Central memory CD4-positive, alpha-beta T cell (primary cell): ENCODE results near the gene GTF3C1.
"Not testable (repeated sequence)": the region's sequence is repeated elsewhere in the genome, so short reads cannot be mapped to it uniquely, and the experiment has no call there.

ENCODE experiments used
- DNase-seq: peaks from one replicate; pipeline ENCODE4 v3.0.0; 2022

GTF3C1 gene

GRCh38 chr16:27439271-27440018 is 110.3 kb downstream of the GTF3C1 start:
- no peak for DNase-seq

GRCh38 chr16:27437946-27438345 is 111.8 kb downstream of the GTF3C1 start:
- DNase-seq, result no peak

- no peak for DNase-seq
Measured at GRCh38 chr16:27436921-27437650, 112.6 kb downstream of the GTF3C1 start.

- no peak for DNase-seq
Measured at GRCh38 chr16:27436065-27436464, 113.6 kb downstream of the GTF3C1 start.

- DNase-seq, result not testable (repeated sequence)
Measured at GRCh38 chr16:27435146-27435545, 114.6 kb downstream of the GTF3C1 start.

DNA sequence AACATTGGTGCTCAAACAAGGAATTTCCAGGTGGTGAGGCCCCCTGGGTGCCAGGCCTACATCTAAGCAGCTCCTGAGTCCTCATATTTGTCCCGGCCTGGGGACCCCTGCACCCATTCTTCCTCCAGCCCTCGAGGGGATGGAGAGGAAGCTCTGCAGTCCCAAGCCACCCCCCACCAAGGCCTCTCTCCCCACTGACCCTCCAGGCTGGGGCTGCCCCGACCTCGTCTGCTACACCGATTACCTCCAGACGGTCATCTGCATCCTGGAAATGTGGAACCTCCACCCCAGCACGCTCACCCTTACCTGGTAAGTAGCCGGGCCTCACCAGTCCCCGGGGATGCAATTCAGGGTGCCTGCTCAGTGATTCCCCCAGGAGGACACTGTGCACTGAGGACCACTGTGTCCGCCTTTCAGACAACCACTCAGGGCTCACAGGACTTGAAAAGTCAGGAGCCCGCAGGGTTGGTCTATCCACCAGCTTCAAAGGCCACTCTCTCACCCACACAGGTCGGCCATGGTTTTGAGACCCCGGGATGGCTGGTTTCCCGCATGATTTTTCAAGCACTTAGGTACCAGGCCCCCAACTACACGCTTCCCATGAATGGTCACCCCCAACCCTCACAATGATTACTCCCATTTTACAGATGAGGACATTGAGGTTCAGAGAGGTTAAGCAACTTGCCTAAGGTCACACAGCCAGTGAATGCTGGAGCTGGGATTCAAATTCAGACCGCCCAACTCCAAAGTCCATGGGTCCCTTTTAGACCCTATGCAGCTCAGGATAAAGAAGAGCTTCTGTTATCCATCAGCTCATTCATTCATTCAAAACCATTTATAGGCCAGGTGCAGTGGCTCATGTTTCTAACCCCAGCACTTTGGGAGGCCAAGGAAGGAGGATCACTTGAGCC is 115.3 kb downstream of the GTF3C1 start:
- no peak for DNase-seq

GRCh38 chr16:27433636-27434035 is 116.1 kb downstream of the GTF3C1 start:
- DNase-seq, result no peak

GRCh38 chr16:27433191-27433590 is 116.5 kb downstream of the GTF3C1 start:
- not testable (repeated sequence) for DNase-seq

- no peak for DNase-seq
Measured at GRCh38 chr16:27432558-27432957, 117.2 kb downstream of the GTF3C1 start.

DNA sequence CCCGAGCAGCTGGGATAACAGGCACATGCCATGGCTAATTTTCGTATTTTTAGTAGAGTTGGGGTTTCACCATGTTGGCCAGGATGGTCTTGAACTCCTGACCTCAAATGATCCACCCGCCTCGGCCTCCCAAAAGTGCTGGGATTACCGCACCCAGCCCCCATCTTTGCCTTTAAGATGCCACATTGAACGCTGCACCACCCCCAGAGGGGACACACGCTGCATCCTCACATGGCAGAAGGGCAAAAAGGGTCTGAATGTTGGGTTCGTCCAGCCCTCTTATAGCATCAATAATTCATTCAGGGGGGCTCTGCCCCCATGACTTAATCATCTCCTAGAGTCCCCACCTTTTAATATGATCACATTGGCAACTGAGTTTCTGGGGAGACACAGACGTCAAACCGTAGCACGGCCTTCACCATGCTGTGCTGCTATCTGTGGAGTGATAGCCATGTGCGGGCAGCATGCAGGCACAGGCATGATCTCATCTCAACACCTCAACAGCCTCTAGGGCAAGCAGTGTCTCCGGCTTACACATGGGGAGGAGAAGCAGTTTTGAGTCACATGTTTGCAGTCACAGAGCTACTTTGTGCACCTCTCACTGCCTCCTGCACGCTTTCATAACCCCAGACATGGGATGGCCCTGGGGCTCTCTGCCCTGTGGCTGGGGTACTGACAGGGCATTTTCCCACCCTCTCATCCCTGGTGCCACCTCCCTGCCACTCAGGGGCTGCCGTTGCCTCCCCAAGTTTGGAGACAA is 117.8 kb downstream of the GTF3C1 start:
- DNase-seq, result no peak

- DNase-seq, result no peak
Measured at GRCh38 chr16:27430923-27431484, 118.7 kb downstream of the GTF3C1 start.

- DNase-seq, result no peak
Measured at GRCh38 chr16:27430512-27430911, 119.2 kb downstream of the GTF3C1 start.

DNA sequence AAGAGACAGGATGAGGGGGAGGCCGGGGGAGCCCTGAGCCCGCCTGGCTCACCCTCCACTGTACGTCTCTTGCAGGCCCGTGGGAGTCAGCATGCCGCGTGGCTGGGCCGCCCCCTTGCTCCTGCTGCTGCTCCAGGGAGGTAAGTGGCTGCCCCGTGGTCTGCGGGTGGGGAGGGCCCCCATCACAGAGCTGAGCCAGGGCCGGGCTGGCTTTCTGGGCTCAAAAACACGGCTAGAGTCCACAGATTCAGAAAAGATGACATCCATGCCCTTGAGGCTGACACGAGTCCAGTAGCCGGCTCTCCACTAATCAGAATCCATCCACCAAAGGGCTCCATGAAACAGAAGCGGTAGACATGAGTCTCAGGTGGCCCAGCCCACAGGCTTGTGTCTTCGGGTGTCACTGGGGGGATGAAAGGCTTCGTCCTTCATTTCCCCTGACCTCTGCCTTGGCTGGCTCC is 119.7 kb downstream of the GTF3C1 start:
- no peak for DNase-seq

- DNase-seq, result no peak
Measured at GRCh38 chr16:27429330-27429871, 120.3 kb downstream of the GTF3C1 start.

GRCh38 chr16:27428026-27428785 is 121.5 kb downstream of the GTF3C1 start:
- no peak for DNase-seq

DNA sequence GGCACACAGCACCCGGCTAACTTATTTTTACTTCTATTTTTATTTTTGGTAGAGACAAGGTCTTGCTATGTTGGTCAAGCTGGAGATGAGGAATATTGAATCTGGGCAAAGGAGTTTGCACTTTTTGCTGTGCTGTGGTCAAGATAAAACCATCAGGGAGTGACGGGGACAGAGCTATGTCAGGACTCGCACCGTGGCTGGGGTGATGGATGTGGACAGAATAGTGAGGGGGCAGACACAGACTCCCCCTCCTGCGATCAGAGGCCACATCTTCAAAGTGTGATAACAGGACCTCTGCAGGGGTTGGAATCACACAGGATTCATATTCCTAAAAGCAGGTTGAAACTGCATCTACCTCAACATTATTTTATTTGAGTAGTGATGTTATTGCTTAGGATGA is 122.2 kb downstream of the GTF3C1 start:
- DNase-seq, result no peak

GRCh38 chr16:27426423-27427408 is 123.0 kb downstream of the GTF3C1 start:
- DNase-seq, result peak; percentile 60

GRCh38 chr16:27425961-27426360 is 123.8 kb downstream of the GTF3C1 start:
- no peak for DNase-seq

- no peak for DNase-seq
Measured at GRCh38 chr16:27424772-27425498, 124.8 kb downstream of the GTF3C1 start.
